ENCODE measurements around the gene ZNF441. TPM values are rescaled to one million over a fixed set of nuclear protein-coding genes. Genes with fewer than 3 reads are reported as not detected.

ZNF441 gene
- total and polyA plus RNA-seq, 2 of the 13 experiments (the other 11 are each of a cell fraction or from before 2014, with no cell fraction given), result 2.8 to 10.0 TPM

DNA sequence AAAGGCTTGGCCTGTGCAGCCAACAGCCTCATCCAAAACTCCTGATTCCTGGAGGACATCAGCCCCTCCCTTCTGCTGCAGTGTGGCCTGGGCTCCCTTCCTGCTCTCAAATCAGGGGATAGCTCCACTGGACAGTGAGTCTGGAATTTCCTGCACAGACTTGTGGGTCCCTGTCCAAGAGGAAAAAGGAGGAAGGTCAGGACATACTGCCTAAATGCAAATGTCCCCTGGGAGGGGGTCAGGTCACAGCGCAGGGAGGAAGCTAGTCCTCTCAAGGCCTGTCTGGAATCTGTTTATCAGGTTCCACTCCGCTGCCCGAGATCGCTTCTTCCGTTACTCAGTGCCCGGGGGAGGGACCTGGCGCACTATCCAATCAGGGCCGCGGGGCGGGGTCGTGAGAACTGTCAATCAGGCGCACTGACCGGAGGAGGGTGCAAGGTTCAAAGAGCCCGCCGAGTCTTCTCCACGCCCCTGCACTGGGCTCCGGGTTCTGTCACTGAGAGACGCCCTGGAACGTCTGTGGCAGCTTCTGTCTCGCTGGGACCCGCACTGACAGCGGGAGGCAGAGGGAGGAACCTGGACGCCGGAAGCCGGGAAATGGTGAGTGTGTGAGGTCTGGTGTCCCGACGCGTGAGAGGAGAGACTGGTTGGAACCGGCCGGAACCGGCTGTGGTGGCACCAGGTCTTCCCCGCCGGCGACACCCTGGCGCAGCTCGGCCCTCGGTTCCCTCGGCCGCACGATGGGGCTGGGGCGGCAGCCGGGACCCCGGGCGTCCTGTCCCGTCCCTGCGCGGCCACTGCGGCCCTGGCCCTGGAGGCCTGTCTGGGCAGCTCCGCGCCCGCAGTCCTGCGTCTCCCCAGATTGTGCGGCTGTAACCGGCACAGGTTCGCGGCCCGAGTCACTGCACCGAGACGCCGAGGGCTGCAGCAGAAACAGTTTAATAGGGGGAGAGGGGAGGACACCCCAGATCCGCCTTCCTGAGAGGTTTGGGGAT lies at the start of gene ZNF441 (continued):
- TF ChIP-seq CEBPB (IDR thresholded peaks at IDR 0.05; ENCODE audit: borderline replicate concordance, low read depth, low read length) (no peak), MXD4 (CRISPR knock-in tag; IDR thresholded peaks at IDR 0.05) (peak; percentile 71; the same call in 1 of the 2 replicates), HNRNPK (IDR thresholded peaks at IDR 0.05; ENCODE audit: low read depth, low read length, poor library complexity, severe bottlenecking) (no peak), TBX3 (IDR thresholded peaks at IDR 0.05; ENCODE audit: borderline replicate concordance) (peak; percentile 32; the same call in 1 of the 2 replicates), ZNF263 (CRISPR knock-in tag; IDR thresholded peaks at IDR 0.05) (0 out of 2 replicates have a peak, but pooled peaks have one; percentile 19), ZSCAN29 (CRISPR knock-in tag; conservative IDR thresholded peaks at IDR 0.05) (peak; percentile 69), NONO (IDR thresholded peaks at IDR 0.05) (no peak), NONO (CRISPR knock-in tag; conservative IDR thresholded peaks at IDR 0.05) (no peak; the same call in 1 of the 2 replicates), IKZF4 (CRISPR knock-in tag; IDR thresholded peaks at IDR 0.05; ENCODE audit: borderline replicate concordance, low read depth, not compliant biosample characterization) (peak; percentile 90), SOX6 (IDR thresholded peaks at IDR 0.05) (no peak), SOX6 (CRISPR knock-in tag; IDR thresholded peaks at IDR 0.05) (peak; percentile 33; the same call in 1 of the 2 replicates), KAT8 (CRISPR knock-in tag; IDR thresholded peaks at IDR 0.05) (peak; percentile 85), GATA4 (IDR thresholded peaks at IDR 0.05; ENCODE audit: borderline replicate concordance, low read depth) (peak; percentile 82; the same call in 1 of the 2 replicates), KDM3A (CRISPR knock-in tag; IDR thresholded peaks at IDR 0.05; ENCODE audit: low read depth) (no peak; the same call in 1 of the 2 replicates), DMAP1 (CRISPR knock-in tag; IDR thresholded peaks at IDR 0.05) (0 out of 2 replicates have a peak, but pooled peaks have one; percentile 30), NFE2L2 (IDR thresholded peaks at IDR 0.05; ENCODE audit: low read length) (no peak), MEF2D (CRISPR knock-in tag; IDR thresholded peaks at IDR 0.05) (0 out of 2 replicates have a peak, but pooled peaks have one; percentile 45), SP5 (CRISPR knock-in tag; IDR thresholded peaks at IDR 0.05; ENCODE audit: borderline replicate concordance, low read depth) (peak; percentile 91), ARNT2 (CRISPR knock-in tag; IDR thresholded peaks at IDR 0.05; ENCODE audit: low read depth) (peak; percentile 62; the same call in 1 of the 2 replicates)
- TF ChIP-seq, protein P1, sequence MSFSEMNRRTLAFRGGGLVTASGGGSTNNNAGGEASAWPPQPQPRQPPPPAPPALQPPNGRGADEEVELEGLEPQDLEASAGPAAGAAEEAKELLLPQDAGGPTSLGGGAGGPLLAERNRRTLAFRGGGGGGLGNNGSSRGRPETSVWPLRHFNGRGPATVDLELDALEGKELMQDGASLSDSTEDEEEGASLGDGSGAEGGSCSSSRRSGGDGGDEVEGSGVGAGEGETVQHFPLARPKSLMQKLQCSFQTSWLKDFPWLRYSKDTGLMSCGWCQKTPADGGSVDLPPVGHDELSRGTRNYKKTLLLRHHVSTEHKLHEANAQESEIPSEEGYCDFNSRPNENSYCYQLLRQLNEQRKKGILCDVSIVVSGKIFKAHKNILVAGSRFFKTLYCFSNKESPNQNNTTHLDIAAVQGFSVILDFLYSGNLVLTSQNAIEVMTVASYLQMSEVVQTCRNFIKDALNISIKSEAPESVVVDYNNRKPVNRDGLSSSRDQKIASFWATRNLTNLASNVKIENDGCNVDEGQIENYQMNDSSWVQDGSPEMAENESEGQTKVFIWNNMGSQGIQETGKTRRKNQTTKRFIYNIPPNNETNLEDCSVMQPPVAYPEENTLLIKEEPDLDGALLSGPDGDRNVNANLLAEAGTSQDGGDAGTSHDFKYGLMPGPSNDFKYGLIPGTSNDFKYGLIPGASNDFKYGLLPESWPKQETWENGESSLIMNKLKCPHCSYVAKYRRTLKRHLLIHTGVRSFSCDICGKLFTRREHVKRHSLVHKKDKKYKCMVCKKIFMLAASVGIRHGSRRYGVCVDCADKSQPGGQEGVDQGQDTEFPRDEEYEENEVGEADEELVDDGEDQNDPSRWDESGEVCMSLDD (CRISPR knock-in tag; IDR thresholded peaks at IDR 0.05; ENCODE audit: borderline replicate concordance), result no peak; the same call in 1 of the 2 replicates
- TF ChIP-seq, protein P2, sequence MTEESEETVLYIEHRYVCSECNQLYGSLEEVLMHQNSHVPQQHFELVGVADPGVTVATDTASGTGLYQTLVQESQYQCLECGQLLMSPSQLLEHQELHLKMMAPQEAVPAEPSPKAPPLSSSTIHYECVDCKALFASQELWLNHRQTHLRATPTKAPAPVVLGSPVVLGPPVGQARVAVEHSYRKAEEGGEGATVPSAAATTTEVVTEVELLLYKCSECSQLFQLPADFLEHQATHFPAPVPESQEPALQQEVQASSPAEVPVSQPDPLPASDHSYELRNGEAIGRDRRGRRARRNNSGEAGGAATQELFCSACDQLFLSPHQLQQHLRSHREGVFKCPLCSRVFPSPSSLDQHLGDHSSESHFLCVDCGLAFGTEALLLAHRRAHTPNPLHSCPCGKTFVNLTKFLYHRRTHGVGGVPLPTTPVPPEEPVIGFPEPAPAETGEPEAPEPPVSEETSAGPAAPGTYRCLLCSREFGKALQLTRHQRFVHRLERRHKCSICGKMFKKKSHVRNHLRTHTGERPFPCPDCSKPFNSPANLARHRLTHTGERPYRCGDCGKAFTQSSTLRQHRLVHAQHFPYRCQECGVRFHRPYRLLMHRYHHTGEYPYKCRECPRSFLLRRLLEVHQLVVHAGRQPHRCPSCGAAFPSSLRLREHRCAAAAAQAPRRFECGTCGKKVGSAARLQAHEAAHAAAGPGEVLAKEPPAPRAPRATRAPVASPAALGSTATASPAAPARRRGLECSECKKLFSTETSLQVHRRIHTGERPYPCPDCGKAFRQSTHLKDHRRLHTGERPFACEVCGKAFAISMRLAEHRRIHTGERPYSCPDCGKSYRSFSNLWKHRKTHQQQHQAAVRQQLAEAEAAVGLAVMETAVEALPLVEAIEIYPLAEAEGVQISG (CRISPR knock-in tag; IDR thresholded peaks at IDR 0.05), result peak; percentile 45; the same call in 1 of the 2 replicates
- TF ChIP-seq, protein P3, sequence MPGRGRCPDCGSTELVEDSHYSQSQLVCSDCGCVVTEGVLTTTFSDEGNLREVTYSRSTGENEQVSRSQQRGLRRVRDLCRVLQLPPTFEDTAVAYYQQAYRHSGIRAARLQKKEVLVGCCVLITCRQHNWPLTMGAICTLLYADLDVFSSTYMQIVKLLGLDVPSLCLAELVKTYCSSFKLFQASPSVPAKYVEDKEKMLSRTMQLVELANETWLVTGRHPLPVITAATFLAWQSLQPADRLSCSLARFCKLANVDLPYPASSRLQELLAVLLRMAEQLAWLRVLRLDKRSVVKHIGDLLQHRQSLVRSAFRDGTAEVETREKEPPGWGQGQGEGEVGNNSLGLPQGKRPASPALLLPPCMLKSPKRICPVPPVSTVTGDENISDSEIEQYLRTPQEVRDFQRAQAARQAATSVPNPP (CRISPR knock-in tag; IDR thresholded peaks at IDR 0.05), result 0 out of 2 replicates have a peak, but pooled peaks have one; percentile 53

Measured in HepG2 (cell line).